ENCODE data around the gene DDX49. TPM values are rescaled to one million over a fixed set of nuclear protein-coding genes. Genes with fewer than 3 reads are reported as not detected.
A peak's percentile ranks its signal among the peaks of the same experiment; 100 is the strongest.

The DDX49 gene
- total RNA-seq, 1 experiment from 2014 or later, result 47.9 TPM

DNA sequence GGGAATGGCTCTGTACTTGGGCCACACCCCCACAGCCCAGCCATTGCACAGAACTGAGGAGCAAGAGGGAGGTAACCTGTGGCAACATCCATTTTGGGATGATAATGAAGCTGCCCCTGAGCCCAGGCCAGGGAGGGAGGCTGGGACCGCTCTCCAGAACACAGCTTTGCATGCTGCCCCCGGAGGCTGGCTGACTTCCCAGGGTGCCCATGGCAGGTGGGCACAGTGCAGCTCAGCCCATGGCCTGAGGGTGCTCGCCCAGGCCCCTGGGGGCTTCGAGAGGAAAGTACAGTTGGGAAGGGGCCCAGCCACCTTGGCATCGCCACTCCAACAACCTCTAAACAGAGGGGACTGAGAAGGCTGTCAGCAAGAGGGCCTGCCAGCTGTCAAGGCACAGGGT lies 6.0 kb upstream of the DDX49 start:
- Mint-ChIP-seq H3K27ac (peak overlapping the region; percentile 32; the same call in 1 of the 2 replicates), H3K9me3 (no peaks in the 10 kb centered on the region), H3K4me3 (no peak overlapping the region), H3K4me1 (peaks cover 3% of the 10 kb centered on the region; the same call in 1 of the 2 replicates), H3K27me3 (ENCODE audit: low read depth) (no peaks in the 10 kb centered on the region), H3K36me3 (peaks cover 14% of the 10 kb centered on the region)
- no peak for TF ChIP-seq KAT7 (CRISPR knock-in tag; IDR thresholded peaks at IDR 0.05; ENCODE audit: borderline replicate concordance)
- TF ChIP-seq, protein P1, sequence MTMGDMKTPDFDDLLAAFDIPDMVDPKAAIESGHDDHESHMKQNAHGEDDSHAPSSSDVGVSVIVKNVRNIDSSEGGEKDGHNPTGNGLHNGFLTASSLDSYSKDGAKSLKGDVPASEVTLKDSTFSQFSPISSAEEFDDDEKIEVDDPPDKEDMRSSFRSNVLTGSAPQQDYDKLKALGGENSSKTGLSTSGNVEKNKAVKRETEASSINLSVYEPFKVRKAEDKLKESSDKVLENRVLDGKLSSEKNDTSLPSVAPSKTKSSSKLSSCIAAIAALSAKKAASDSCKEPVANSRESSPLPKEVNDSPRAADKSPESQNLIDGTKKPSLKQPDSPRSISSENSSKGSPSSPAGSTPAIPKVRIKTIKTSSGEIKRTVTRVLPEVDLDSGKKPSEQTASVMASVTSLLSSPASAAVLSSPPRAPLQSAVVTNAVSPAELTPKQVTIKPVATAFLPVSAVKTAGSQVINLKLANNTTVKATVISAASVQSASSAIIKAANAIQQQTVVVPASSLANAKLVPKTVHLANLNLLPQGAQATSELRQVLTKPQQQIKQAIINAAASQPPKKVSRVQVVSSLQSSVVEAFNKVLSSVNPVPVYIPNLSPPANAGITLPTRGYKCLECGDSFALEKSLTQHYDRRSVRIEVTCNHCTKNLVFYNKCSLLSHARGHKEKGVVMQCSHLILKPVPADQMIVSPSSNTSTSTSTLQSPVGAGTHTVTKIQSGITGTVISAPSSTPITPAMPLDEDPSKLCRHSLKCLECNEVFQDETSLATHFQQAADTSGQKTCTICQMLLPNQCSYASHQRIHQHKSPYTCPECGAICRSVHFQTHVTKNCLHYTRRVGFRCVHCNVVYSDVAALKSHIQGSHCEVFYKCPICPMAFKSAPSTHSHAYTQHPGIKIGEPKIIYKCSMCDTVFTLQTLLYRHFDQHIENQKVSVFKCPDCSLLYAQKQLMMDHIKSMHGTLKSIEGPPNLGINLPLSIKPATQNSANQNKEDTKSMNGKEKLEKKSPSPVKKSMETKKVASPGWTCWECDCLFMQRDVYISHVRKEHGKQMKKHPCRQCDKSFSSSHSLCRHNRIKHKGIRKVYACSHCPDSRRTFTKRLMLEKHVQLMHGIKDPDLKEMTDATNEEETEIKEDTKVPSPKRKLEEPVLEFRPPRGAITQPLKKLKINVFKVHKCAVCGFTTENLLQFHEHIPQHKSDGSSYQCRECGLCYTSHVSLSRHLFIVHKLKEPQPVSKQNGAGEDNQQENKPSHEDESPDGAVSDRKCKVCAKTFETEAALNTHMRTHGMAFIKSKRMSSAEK (CRISPR knock-in tag; IDR thresholded peaks at IDR 0.05; ENCODE audit: borderline replicate concordance), result no peak
- TF ChIP-seq ZNF671 (CRISPR knock-in tag; IDR thresholded peaks at IDR 0.05), result no peak
- TF ChIP-seq, protein P2, sequence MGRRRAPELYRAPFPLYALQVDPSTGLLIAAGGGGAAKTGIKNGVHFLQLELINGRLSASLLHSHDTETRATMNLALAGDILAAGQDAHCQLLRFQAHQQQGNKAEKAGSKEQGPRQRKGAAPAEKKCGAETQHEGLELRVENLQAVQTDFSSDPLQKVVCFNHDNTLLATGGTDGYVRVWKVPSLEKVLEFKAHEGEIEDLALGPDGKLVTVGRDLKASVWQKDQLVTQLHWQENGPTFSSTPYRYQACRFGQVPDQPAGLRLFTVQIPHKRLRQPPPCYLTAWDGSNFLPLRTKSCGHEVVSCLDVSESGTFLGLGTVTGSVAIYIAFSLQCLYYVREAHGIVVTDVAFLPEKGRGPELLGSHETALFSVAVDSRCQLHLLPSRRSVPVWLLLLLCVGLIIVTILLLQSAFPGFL (CRISPR knock-in tag; IDR thresholded peaks at IDR 0.05; ENCODE audit: borderline replicate concordance), result no peak
- TF ChIP-seq, protein P3, sequence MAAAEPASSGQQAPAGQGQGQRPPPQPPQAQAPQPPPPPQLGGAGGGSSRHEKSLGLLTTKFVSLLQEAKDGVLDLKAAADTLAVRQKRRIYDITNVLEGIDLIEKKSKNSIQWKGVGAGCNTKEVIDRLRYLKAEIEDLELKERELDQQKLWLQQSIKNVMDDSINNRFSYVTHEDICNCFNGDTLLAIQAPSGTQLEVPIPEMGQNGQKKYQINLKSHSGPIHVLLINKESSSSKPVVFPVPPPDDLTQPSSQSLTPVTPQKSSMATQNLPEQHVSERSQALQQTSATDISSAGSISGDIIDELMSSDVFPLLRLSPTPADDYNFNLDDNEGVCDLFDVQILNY (CRISPR knock-in tag; IDR thresholded peaks at IDR 0.05), result no peak
- TF ChIP-seq, protein P4, sequence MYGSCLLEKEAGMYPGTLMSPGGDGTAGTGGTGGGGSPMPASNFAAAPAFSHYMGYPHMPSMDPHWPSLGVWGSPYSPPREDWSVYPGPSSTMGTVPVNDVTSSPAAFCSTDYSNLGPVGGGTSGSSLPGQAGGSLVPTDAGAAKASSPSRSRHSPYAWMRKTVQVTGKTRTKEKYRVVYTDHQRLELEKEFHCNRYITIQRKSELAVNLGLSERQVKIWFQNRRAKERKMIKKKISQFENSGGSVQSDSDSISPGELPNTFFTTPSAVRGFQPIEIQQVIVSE (CRISPR knock-in tag; IDR thresholded peaks at IDR 0.05; ENCODE audit: borderline replicate concordance), result no peak
- TF ChIP-seq, protein P5, sequence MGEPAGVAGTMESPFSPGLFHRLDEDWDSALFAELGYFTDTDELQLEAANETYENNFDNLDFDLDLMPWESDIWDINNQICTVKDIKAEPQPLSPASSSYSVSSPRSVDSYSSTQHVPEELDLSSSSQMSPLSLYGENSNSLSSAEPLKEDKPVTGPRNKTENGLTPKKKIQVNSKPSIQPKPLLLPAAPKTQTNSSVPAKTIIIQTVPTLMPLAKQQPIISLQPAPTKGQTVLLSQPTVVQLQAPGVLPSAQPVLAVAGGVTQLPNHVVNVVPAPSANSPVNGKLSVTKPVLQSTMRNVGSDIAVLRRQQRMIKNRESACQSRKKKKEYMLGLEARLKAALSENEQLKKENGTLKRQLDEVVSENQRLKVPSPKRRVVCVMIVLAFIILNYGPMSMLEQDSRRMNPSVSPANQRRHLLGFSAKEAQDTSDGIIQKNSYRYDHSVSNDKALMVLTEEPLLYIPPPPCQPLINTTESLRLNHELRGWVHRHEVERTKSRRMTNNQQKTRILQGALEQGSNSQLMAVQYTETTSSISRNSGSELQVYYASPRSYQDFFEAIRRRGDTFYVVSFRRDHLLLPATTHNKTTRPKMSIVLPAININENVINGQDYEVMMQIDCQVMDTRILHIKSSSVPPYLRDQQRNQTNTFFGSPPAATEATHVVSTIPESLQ (CRISPR knock-in tag; IDR thresholded peaks at IDR 0.05), result no peak
- TF ChIP-seq, protein P6, sequence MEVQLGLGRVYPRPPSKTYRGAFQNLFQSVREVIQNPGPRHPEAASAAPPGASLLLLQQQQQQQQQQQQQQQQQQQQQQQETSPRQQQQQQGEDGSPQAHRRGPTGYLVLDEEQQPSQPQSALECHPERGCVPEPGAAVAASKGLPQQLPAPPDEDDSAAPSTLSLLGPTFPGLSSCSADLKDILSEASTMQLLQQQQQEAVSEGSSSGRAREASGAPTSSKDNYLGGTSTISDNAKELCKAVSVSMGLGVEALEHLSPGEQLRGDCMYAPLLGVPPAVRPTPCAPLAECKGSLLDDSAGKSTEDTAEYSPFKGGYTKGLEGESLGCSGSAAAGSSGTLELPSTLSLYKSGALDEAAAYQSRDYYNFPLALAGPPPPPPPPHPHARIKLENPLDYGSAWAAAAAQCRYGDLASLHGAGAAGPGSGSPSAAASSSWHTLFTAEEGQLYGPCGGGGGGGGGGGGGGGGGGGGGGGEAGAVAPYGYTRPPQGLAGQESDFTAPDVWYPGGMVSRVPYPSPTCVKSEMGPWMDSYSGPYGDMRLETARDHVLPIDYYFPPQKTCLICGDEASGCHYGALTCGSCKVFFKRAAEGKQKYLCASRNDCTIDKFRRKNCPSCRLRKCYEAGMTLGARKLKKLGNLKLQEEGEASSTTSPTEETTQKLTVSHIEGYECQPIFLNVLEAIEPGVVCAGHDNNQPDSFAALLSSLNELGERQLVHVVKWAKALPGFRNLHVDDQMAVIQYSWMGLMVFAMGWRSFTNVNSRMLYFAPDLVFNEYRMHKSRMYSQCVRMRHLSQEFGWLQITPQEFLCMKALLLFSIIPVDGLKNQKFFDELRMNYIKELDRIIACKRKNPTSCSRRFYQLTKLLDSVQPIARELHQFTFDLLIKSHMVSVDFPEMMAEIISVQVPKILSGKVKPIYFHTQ (CRISPR knock-in tag; IDR thresholded peaks at IDR 0.05), result no peak
- TF ChIP-seq, protein P7, sequence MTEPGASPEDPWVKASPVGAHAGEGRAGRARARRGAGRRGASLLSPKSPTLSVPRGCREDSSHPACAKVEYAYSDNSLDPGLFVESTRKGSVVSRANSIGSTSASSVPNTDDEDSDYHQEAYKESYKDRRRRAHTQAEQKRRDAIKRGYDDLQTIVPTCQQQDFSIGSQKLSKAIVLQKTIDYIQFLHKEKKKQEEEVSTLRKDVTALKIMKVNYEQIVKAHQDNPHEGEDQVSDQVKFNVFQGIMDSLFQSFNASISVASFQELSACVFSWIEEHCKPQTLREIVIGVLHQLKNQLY (CRISPR knock-in tag; IDR thresholded peaks at IDR 0.05), result no peak
- no peak for TF ChIP-seq HMGA2 (CRISPR knock-in tag; IDR thresholded peaks at IDR 0.05)
- no peak for TF ChIP-seq GRHL2 (CRISPR knock-in tag; IDR thresholded peaks at IDR 0.05; ENCODE audit: insufficient replicate concordance, severe bottlenecking)
- TF ChIP-seq ZNF423 (CRISPR knock-in tag; IDR thresholded peaks at IDR 0.05), result no peak
- TF ChIP-seq, protein P8, sequence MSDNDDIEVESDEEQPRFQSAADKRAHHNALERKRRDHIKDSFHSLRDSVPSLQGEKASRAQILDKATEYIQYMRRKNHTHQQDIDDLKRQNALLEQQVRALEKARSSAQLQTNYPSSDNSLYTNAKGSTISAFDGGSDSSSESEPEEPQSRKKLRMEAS (CRISPR knock-in tag; IDR thresholded peaks at IDR 0.05), result no peak
- no peak for TF ChIP-seq TEAD1 (CRISPR knock-in tag; IDR thresholded peaks at IDR 0.05)
- TF ChIP-seq GTF2I (CRISPR knock-in tag; conservative IDR thresholded peaks at IDR 0.05), result no peak
- TF ChIP-seq ZNF121 (CRISPR knock-in tag; IDR thresholded peaks at IDR 0.05), result no peak
- ATAC-seq (no peak), DNase-seq (ENCODE audit: low spot score) (no peak)
- ChIA-PET POLR2A (no interaction called here), CTCF (interaction anchor here (0.9 kb wide), 1 partner anchor 19 kb away, joined by 3 read pairs; no protein-coding TSS in a partner anchor)

Measured in WTC11 (cell line).